Activated naive CD8-positive, alpha-beta T cell treated with anti-CD3 and anti-CD28 coated beads, Interleukin-2, amount 10 ng/mL, durations not matched to agents 7 days and 5 days (primary cell): Measurements from ENCODE around the gene ANKRD34B. TPM values are rescaled to one million over a fixed set of nuclear protein-coding genes. Genes with fewer than 3 reads are reported as not detected.

Experiments
- ATAC-seq: fragments of 150-1000 bp; cut with Tn5 transposase; one replicate; pipeline ENCODE4 v1.10.0; 2021; ENCODE audit warnings: low read depth, moderate library complexity
- POLR2A ChIA-PET: fragments of 350-600 bp; sonication (Branson Sonifier 250); formaldehyde crosslinking; loops from one replicate; lab custom pipeline; 2021; ENCODE audit warnings: antibody characterized with exemption; lab: Charles Lee
- DNase-seq: peaks from one replicate; pipeline ENCODE4 v3.0.0; 2021
- H3K27ac Mint-ChIP-seq: one replicate; pipeline ENCODE4 v1.8.0; 2022; ENCODE audit warnings: mild to moderate bottlenecking, mixed read lengths
- H3K27me3 Mint-ChIP-seq: one replicate; pipeline ENCODE4 v1.8.0; 2022; ENCODE audit warnings: mild to moderate bottlenecking, moderate library complexity, mixed read lengths
- H3K36me3 Mint-ChIP-seq: one replicate; pipeline ENCODE4 v1.8.0; 2021; ENCODE audit warnings: mild to moderate bottlenecking, mixed read lengths
- H3K4me1 Mint-ChIP-seq: one replicate; pipeline ENCODE4 v1.8.0; 2021; ENCODE audit warnings: mixed read lengths
- H3K4me3 Mint-ChIP-seq: one replicate; pipeline ENCODE4 v1.8.0; 2022; ENCODE audit warnings: mild to moderate bottlenecking, moderate library complexity, mixed read lengths
- H3K9me3 Mint-ChIP-seq: one replicate; pipeline ENCODE4 v1.8.0; 2021; ENCODE audit warnings: mixed read lengths
- total RNA-seq, 2 experiments: library from RNA; stranded (reverse); gene quantifications; one replicate each; pipeline ENCODE4 v1.2.3, GENCODE V29; 2021

ANKRD34B gene
- total RNA-seq = not detected

GRCh38 chr5:80569961-80570786, at the start of gene ANKRD34B:
Gene ANKRD34B (minus strand): TSS chr5:80570280. CDS start chr5:80560019, 10,261 bp downstream.
- Mint-ChIP-seq H3K4me3 (peak within 1 kb of the TSS; percentile 61), H3K9me3 (no peaks in the 10 kb centered on the region), H3K27ac (no peak within 1 kb of the TSS), H3K27me3 (peaks cover 72% of the 10 kb centered on the region), H3K36me3 (peaks cover 1% of the 10 kb centered on the region), H3K4me1 (peaks cover 3% of the 10 kb centered on the region)
- ATAC-seq = peak; percentile 89
- POLR2A ChIA-PET = no interaction called here
- DNase-seq = peak; percentile 59

- no peak overlapping the region for H3K4me3 Mint-ChIP-seq
- peaks cover 9% of the 10 kb centered on the region for H3K4me1 Mint-ChIP-seq
Observed at GRCh38 chr5:80619086-80619485, 49.0 kb upstream of the ANKRD34B start.

DNA sequence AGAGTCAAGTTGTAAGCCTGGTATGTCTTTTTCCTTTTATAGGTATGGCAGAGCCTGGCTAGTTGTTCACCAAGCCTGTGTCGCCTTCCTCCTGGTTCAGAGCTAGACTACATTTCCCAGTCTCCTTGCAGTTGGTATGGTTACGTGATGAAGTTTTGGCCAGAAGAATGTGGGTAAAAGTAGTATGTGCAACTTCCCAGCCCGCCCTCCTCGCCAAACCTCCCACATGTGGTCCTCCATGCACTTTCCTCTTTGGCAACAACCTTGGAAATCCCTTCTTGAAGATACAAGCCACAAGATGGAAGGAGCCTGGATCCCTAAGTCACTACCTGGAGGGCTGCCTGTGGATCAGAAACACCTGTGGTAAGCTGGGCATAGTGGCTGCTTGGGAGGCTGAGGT, 48.4 kb upstream of the ANKRD34B start:
- no peak for DNase-seq
- Mint-ChIP-seq H3K27ac (no peak overlapping the region), H3K27me3 (no peaks in the 10 kb centered on the region), H3K4me1 (peaks cover 9% of the 10 kb centered on the region), H3K4me3 (no peak overlapping the region), H3K9me3 (no peaks in the 10 kb centered on the region), H3K36me3 (peaks cover 33% of the 10 kb centered on the region)
- POLR2A ChIA-PET = no interaction called here
- no peak for ATAC-seq

More at GRCh38 chr5:80619086-80619485, 49.0 kb upstream of the ANKRD34B start:
- no peaks in the 10 kb centered on the region for H3K9me3 Mint-ChIP-seq
- POLR2A ChIA-PET = no interaction called here
- no peak overlapping the region for H3K27ac Mint-ChIP-seq
- peaks cover 32% of the 10 kb centered on the region for H3K36me3 Mint-ChIP-seq
- DNase-seq = no peak
- ATAC-seq = no peak
- no peaks in the 10 kb centered on the region for H3K27me3 Mint-ChIP-seq

GRCh38 chr5:80615266-80615914, 45.3 kb upstream of the ANKRD34B start:
- Mint-ChIP-seq H3K4me3 (no peak overlapping the region), H3K27me3 (no peaks in the 10 kb centered on the region), H3K4me1 (peaks cover 9% of the 10 kb centered on the region), H3K27ac (no peak overlapping the region), H3K36me3 (peaks cover 20% of the 10 kb centered on the region), H3K9me3 (peaks cover 2% of the 10 kb centered on the region)
- POLR2A ChIA-PET = no interaction called here
- ATAC-seq (no peak), DNase-seq (no peak)

DNA sequence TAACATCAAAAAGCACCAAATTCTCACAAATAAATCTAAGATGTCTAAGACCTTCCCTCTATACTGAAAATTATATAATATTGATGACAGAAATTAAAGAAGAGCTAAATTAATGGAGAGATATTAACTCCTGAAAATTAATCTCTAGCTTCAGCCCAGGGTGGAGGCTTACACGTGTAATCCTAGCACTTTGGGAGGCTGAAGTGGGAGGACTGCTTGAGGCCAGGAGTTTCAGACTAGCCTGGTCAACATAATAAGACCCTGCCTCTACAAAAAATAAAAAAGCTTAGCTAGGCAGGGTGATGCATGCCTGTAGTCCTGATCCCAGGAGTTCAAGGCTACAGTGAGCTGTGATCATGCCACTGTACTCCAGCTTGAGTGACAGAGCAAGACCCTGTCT, 39.6 kb upstream of the ANKRD34B start:
- DNase-seq (no peak), ATAC-seq (no peak)
- Mint-ChIP-seq H3K9me3 (peaks cover 6% of the 10 kb centered on the region), H3K27ac (no peak overlapping the region), H3K4me1 (peaks cover 2% of the 10 kb centered on the region), H3K4me3 (no peak overlapping the region), H3K27me3 (no peaks in the 10 kb centered on the region), H3K36me3 (peaks cover 8% of the 10 kb centered on the region)
- POLR2A ChIA-PET = no interaction called here

DNA sequence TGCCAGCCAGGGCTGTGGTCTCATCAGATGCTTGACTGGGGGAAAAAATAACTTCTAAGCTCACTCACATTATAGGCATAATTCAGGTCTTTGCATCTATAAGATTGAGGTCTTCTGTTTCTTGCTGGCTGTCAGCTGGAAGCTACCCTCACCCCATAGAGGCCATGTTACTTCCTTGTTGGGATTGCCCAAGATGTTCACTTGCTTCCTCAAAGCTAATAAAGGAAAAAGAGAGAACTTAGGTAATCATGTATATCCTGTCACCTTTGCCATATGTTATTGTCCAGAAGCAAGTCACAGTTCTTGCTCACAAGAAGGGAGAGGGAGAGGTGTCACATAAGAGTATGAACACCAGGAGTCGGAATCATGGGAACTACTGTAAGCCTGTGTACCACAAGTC, 38.7 kb upstream of the ANKRD34B start:
- H3K9me3 Mint-ChIP-seq = peaks cover 6% of the 10 kb centered on the region
- ATAC-seq (no peak), DNase-seq (no peak)
- H3K27me3 Mint-ChIP-seq = no peaks in the 10 kb centered on the region
- peaks cover 2% of the 10 kb centered on the region for H3K4me1 Mint-ChIP-seq
- no peak overlapping the region for H3K4me3 Mint-ChIP-seq
- H3K36me3 Mint-ChIP-seq = peaks cover 8% of the 10 kb centered on the region
- POLR2A ChIA-PET = no interaction called here
- no peak overlapping the region for H3K27ac Mint-ChIP-seq

GRCh38 chr5:80607832-80608231, 37.8 kb upstream of the ANKRD34B start:
- ATAC-seq (no peak), DNase-seq (no peak)
- H3K27ac Mint-ChIP-seq = no peak overlapping the region
- peaks cover 2% of the 10 kb centered on the region for H3K4me1 Mint-ChIP-seq
- POLR2A ChIA-PET = no interaction called here
- no peak overlapping the region for H3K4me3 Mint-ChIP-seq
- peaks cover 6% of the 10 kb centered on the region for H3K9me3 Mint-ChIP-seq
- H3K27me3 Mint-ChIP-seq = no peaks in the 10 kb centered on the region
- peaks cover 6% of the 10 kb centered on the region for H3K36me3 Mint-ChIP-seq

GRCh38 chr5:80607343-80607742, 37.3 kb upstream of the ANKRD34B start:
- POLR2A ChIA-PET = interaction anchor here (0.6 kb wide), 1 partner anchor 25 kb away, joined by 4 read pairs; no protein-coding TSS in a partner anchor
- Mint-ChIP-seq H3K4me1 (peaks cover 2% of the 10 kb centered on the region), H3K4me3 (no peak overlapping the region), H3K36me3 (peaks cover 6% of the 10 kb centered on the region), H3K27me3 (no peaks in the 10 kb centered on the region), H3K27ac (no peak overlapping the region), H3K9me3 (peaks cover 6% of the 10 kb centered on the region)
- no peak for DNase-seq
- ATAC-seq = no peak

DNA sequence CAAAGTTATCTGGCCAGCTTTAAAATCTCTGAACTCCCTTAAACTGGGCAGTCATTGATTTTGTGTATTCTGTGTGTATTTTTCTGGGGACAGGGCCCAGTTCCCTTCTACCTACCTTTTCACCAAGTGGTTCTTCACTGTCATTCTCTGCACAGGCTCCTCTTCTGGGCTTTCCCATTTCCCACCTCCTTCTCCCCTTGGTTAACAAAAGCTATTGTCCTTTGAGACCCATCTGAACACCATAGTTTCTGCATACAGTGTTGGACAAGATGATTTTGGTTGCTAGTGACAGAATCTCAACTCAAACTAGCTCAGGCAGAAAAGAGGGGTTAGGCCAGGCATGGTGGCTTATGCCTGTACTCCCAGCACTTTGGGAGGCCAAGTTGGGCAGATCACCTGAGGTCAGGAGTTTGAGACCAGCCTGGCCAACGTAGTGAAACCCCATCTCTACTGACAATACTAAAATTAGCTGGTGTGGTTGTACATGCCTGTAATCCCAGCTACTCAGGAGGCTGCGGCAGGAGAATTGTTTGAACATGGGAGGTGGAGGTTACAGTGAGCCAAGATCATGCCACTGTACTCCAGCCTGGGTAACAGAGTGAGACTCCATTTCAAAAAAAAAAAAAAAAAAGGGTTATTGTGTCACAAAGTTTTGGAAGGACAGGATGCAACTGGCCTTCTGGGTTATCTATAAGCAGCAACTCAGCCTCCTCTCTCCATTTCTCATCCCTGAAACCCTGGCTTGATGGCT, 31.0 kb upstream of the ANKRD34B start:
- H3K4me3 Mint-ChIP-seq = no peak overlapping the region
- POLR2A ChIA-PET = no interaction called here
- H3K4me1 Mint-ChIP-seq = no peaks in the 10 kb centered on the region
- peaks cover 4% of the 10 kb centered on the region for H3K27me3 Mint-ChIP-seq
- H3K27ac Mint-ChIP-seq = no peak overlapping the region
- DNase-seq = no peak
- H3K36me3 Mint-ChIP-seq = no peaks in the 10 kb centered on the region
- H3K9me3 Mint-ChIP-seq = no peaks in the 10 kb centered on the region
- peak; percentile 68 for ATAC-seq

GRCh38 chr5:80597500-80597899, 27.4 kb upstream of the ANKRD34B start:
- Mint-ChIP-seq H3K4me1 (no peaks in the 10 kb centered on the region), H3K27ac (no peak overlapping the region), H3K27me3 (peaks cover 6% of the 10 kb centered on the region), H3K4me3 (no peak overlapping the region), H3K36me3 (no peaks in the 10 kb centered on the region), H3K9me3 (no peaks in the 10 kb centered on the region)
- ATAC-seq (no peak), DNase-seq (no peak)
- POLR2A ChIA-PET = no interaction called here

GRCh38 chr5:80594810-80595209, 24.7 kb upstream of the ANKRD34B start:
- H3K4me3 Mint-ChIP-seq = no peak overlapping the region
- no peak overlapping the region for H3K27ac Mint-ChIP-seq
- no peaks in the 10 kb centered on the region for H3K36me3 Mint-ChIP-seq
- ATAC-seq (no peak), DNase-seq (no peak)
- no peaks in the 10 kb centered on the region for H3K4me1 Mint-ChIP-seq
- no peaks in the 10 kb centered on the region for H3K9me3 Mint-ChIP-seq
- POLR2A ChIA-PET = no interaction called here
- peaks cover 5% of the 10 kb centered on the region for H3K27me3 Mint-ChIP-seq

DNA sequence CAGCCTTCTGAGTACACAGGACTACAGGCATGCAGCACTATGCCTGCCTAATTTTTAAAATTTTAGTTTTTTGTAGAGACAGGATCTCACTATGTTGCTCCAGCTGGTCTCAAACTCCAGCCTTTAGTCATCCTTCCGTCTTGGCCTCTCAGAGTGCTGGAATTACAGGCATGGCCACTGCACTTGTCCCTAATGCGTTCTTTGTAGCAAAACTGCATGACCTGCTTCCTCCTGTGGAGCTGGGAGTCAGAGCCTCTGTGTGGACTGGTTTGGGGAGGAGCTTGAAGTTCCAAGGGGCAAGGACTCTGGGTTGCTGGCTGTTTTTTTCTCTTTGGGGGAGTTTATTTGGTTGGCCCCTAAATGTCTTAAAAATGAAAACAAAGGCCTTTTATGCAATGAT, 22.7 kb upstream of the ANKRD34B start:
- Mint-ChIP-seq H3K4me1 (no peaks in the 10 kb centered on the region), H3K9me3 (no peaks in the 10 kb centered on the region), H3K4me3 (no peak overlapping the region), H3K27ac (no peak overlapping the region), H3K36me3 (no peaks in the 10 kb centered on the region), H3K27me3 (peaks cover 9% of the 10 kb centered on the region)
- DNase-seq (no peak), ATAC-seq (no peak)
- POLR2A ChIA-PET = interaction anchor here (0.6 to 1.2 kb wide), 2 partner anchors 10 to 186 kb away, joined by 5 to 6 read pairs; no protein-coding TSS in a partner anchor

GRCh38 chr5:80592105-80592504, 22.0 kb upstream of the ANKRD34B start:
- no peaks in the 10 kb centered on the region for H3K36me3 Mint-ChIP-seq
- H3K9me3 Mint-ChIP-seq = no peaks in the 10 kb centered on the region
- DNase-seq (no peak), ATAC-seq (no peak)
- peaks cover 9% of the 10 kb centered on the region for H3K27me3 Mint-ChIP-seq
- no peak overlapping the region for H3K4me3 Mint-ChIP-seq
- no peak overlapping the region for H3K27ac Mint-ChIP-seq
- POLR2A ChIA-PET = interaction anchor here (0.6 to 1.2 kb wide), 2 partner anchors 11 to 186 kb away, joined by 5 to 6 read pairs; no protein-coding TSS in a partner anchor
- H3K4me1 Mint-ChIP-seq = no peaks in the 10 kb centered on the region
